Activated CD4-positive, alpha-beta T cell treated with anti-CD3 and anti-CD28 coated beads, Interleukin-2, Interleukin-4, amounts not matched to agents 100 ng/mL and 50 ng/mL, durations not matched to agents 16 hours and 8 hours (primary cell): ENCODE results near the gene CR1.
"Not testable (repeated sequence)": the region's sequence is repeated elsewhere in the genome, so short reads cannot be mapped to it uniquely, and the experiment has no call there.

ENCODE experiments used
- DNase-seq: peaks from one replicate; pipeline ENCODE4 v3.0.0-alpha.2; 2020; ENCODE audit warnings: low spot score

The CR1 gene

GRCh38 chr1:207503950-207504349 is 8.0 kb downstream of the CR1 start:
- DNase-seq: no peak

DNA sequence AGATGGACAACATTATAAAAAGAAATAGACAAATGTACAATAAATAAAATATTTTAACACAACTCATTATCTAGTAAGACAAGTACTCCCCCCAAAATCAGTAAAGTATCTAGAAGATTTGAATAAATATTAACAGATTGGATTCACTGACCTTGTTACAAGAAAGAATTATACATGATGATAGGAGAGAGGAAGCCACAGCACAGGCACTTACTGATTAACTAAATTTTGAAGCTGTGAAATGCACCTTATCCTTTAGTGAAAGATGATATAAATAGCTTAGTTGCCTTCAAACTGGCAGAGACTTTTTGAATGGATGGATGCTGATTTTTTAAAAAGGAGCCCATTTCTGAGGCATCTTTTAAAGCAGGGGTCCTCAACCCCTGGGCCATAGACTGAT is 8.5 kb downstream of the CR1 start:
- no peak for DNase-seq

GRCh38 chr1:207510444-207510843 is 14.5 kb downstream of the CR1 start:
- DNase-seq: no peak

DNA sequence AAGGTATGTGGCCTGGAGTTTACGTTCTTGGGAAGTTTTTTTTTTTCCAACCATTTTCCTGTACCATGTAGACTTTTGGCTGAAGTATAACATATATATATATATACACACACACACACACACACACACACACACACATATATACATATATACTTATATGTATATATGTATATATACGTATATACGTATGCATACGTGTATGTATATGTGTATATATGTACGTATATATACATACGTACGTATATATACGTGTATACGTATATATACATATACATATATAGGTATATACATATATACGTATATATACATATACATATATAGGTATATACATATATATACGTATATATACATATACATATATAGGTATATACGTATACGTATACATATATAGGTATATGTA is 18.9 kb downstream of the CR1 start:
- DNase-seq: no peak

DNA sequence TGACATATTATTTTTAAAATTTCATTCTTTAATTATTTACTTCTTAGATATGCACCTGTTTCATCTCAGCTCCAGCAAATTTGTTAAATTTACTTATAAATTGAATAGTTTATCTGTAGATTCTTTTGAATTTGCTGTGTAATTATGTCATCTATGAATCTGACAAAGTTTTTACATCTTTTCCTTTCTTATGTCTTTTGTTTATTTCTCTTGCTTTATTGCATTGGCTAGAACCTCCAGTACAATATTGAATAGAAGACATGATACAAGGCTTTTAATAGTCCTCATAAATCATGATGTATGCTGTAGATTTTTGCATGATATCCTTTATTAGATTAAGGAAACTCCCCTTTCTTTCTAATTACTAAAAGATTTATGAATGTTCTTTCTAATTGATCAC is 20.8 kb downstream of the CR1 start:
- DNase-seq: no peak

DNA sequence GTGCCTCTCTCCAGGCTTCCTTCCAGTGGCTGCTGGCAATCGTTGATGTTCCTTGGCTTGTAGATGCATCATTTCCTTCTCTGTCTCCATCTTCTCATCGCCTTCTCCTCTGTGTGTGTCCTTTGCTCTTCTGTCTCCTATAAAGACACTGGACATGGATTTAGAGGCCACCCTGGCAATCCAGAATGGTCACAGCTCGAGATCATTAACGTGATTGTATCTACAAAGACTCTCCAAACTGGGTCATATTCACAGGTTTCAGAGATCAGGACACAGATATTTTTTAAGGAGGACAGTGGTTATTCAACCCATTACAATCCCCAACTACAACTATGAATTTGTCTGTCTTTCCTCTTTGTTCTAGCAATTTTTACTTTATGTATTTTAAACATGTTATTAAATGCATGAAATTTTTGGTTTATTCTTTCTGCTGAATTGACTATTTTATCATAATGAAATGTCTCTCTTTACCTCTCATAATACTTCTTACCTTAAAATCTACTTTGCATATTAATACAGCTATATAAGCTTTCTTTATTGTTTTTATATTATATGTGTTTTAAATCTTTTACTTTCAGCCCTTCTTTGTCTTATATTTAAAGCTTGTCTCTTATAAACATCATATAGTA is 22.8 kb downstream of the CR1 start:
- no peak for DNase-seq

DNA sequence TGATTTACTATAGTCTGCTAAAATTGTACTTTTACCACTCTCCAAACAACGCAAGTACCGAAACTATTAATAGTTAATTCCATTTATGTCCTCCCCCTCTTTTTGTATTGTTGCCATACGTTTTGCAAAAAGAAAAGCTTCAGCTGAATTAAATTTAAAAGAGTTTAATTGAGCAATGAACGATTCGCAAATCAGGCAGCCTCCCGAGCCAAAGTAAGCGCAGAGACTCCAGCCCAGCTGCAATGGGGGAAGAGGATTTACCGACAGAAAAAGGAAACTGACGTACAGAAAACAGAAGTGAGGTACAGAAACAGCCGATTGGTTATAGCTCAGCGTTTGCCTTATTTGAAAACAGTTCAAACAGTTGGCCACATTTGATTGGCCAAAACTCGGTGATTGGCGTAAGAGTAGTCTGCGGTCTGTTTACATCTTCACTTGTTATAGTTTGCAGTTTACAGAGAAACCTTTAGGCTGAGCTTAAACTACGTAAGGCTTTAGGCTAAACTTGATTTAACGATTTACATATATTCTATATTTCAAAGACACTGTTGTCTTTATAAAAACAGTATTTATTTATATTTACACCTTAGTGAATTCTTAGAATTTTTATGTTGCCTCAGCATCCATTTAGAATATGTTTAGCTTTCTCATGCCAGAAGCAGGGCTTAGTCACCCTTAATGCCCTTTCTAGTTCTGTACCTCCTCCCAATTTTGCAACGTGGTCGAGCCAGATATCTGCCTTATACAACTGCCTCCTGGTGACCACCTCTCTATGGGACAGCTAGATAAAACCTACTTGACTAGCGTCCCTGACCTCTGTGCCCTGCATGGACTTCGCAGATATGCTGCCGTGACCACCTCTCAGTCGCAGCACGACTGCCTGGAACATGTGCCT is 23.8 kb downstream of the CR1 start:
- DNase-seq: no peak

GRCh38 chr1:207520400-207521345 is 24.7 kb downstream of the CR1 start:
- DNase-seq: not testable (repeated sequence)

DNA sequence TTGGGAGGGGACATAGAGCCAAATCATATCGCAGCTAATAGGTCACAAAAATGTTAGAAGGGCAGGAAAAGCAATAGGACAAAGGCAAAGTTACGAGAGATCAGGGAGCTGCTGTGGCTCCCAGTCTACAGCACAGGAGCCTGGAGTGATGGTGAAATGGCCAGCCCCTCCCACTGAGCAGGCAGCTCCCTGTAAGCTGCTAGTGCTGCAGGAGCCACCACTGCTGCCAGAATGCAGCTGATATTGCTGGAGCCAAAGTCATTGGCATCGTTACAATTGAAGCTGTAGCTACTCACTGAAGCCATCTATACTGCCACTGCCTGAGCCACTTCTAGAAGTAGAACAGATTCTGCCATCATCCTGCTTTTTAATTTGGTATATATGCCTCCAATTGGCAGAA is 29.3 kb downstream of the CR1 start:
- not testable (repeated sequence) for DNase-seq

- DNase-seq: not testable (repeated sequence)
These were observed 32.4 kb downstream of the CR1 start for GRCh38 chr1:207528401-207528800.

DNA sequence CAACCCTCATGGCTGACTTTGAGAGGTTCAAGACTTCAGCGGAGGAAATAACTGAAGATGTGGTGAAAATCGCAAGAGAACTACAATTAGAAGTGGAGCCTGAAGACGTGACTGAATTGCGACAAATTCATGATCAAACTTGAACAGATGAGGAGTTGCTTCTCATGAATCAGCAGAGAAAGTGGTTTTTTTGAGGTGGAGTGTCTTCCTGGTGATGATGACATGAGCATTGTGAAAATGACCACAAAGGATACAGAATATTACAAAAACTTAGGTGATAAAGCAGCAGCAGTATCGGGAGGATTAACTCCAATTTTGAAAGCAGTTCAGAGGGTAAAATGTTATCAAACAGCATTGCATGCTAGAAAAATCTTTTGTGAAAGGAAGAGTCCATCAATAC is 40.3 kb downstream of the CR1 start:
- DNase-seq: not testable (repeated sequence)

DNA sequence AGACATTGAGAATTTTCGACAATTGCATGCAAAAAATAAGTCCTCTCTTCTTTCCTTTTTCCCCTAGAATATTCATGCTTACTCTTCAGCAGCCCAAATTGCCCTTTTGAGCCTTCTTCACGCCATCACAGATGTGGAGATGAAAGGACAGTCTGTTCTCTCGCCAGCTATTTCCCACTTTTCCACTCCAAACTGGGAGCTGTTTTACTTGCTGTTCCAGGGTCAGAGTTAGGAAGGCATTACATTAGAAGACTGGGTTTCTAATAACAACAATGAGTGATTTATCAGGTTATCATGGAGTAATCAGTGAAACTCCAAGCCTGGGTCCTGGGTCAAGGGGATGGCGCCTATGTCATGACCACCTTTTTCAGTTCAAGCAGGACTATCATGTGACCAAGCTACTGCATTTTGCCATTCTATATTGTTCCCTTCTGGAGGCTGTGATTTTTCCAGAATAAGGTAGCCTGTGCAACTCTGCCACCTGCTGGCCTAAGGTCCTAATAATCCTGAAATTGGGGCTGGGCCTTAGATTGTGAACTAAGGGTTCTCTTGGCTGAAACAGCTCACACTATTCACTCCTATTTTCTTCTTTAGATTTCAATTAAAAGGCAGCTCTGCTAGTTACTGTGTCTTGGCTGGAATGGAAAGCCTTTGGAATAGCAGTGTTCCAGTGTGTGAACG is 50.9 kb downstream of the CR1 start:
- not testable (repeated sequence) for DNase-seq

DNA sequence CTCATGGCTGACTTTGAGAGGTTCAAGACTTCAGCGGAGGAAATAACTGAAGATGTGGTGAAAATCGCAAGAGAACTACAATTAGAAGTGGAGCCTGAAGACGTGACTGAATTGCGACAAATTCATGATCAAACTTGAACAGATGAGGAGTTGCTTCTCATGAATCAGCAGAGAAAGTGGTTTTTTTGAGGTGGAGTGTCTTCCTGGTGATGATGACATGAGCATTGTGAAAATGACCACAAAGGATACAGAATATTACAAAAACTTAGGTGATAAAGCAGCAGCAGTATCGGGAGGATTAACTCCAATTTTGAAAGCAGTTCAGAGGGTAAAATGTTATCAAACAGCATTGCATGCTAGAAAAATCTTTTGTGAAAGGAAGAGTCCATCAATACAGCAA is 58.9 kb downstream of the CR1 start:
- not testable (repeated sequence) for DNase-seq

GRCh38 chr1:207565546-207566468 is 69.8 kb downstream of the CR1 start:
- no peak for DNase-seq

GRCh38 chr1:207571926-207572325 is 76.0 kb downstream of the CR1 start:
- DNase-seq: not testable (repeated sequence)

DNA sequence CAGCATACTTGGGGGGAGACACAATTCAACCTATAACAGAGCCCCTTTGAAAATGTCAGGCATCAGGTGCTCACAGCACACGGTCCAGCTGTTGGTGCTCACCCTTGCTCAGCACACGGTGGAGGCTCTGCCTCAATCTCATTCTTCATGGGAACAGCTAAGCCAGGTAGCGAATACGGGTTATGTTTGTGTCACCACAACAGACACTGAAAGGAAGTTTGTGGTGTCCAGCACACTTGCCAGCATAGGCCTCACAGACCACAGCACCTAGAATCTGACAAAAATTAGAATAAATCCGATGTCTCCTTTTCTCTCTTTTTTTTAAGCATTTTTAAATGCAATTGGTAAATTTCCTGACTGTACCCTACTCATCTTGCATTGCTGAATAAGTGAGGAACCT is 77.1 kb downstream of the CR1 start:
- not testable (repeated sequence) for DNase-seq

DNA sequence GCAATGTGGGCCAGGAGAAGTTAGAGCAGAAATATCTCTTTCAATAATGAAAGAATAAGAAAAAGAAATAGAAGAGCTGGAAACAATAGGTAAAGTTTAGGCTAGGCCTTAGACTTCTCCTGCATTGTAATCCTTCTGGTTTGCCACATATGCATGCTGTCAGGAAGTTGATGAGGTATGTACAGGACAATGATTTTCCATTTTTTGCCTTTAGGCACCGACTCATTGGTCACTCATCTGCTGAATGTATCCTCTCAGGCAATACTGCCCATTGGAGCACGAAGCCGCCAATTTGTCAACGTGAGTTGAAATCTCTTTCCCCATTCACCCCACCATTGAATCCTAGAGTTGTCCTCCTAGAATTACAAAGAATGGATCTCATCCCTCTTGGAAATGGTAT is 79.4 kb downstream of the CR1 start:
- not testable (repeated sequence) for DNase-seq

DNA sequence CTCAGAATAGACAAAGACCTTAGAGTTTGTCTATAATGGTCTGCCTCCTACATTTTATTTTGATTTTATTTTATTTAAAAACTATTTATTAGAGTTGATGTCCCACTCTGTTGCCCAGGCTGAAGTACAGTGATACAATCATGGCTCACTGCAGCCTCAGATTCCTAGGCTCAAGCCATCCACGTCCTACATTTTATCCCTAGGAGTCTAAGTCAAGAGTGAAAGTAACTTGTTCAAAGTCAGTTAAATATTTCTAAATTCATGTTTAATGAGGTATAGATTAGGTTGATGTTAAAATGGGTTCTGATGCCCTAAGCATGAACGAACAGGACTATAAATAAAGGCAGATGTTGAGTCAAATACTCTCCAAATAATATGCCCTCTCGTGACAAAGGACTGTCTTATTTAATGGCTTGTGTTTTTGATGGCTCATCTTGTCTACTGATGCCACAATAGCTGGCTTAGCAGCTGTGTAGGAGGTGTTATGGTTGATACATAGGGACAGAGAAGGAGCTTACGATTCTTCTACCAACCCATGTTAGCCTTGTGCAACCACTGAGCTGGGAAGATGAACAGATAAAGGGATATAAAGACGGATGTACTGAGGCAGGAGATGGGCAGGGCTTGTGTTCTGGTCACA is 83.0 kb downstream of the CR1 start:
- no peak for DNase-seq

DNA sequence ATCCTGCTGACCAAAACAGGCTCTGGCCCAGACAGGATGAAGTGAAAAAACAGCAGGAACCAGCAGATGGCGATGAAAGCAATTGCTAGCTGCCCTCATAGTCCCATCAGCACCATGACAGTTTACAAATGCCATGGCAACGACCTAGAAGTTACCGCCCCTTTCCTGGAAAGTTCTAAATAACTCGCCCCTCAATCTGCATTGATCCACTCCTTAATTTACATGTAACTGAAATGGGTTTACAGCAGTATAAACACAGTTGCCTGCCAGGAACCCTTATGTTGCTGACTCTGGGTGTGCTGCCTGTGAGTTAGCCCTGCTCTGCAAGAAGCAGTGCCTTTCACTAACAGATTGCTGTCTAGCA is 83.5 kb downstream of the CR1 start:
- peak; percentile 40 for DNase-seq

DNA sequence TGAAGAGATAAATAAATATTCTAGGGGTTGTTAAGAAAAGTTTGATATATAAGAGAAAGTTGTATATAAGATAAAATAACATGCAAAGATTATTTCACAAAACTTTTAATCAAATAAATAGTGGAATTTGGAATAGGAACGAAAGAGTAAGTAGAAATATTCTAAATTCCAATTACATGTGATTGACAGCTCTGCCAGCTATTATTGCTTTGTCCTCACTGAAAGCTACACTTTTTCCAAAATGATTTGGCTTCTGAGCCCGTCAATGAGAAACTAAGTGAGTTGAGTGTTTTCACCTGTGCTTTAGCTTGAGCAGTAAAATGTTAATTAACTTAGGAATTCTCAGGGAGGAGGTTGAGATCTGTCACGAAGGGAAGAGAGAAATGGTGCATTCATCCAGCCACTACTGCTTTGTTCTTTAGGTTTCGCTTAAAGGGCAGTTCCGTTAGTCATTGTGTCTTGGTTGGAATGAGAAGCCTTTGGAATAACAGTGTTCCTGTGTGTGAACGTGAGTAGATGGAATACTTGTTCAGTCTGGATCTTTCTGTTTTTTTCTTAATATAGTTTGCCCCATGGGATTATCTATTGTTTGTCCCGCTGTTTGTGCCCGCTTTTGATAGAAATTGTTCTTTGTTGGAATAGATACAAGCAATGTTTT is 85.7 kb downstream of the CR1 start:
- no peak for DNase-seq
